ENCODE data around the gene GPR171. TPM values are rescaled to one million over a fixed set of nuclear protein-coding genes. Genes with fewer than 3 reads are reported as not detected.

Gene GPR171
- total RNA-seq, 2 experiments from 2014 or later, result 70.7 to 74.0 TPM

DNA sequence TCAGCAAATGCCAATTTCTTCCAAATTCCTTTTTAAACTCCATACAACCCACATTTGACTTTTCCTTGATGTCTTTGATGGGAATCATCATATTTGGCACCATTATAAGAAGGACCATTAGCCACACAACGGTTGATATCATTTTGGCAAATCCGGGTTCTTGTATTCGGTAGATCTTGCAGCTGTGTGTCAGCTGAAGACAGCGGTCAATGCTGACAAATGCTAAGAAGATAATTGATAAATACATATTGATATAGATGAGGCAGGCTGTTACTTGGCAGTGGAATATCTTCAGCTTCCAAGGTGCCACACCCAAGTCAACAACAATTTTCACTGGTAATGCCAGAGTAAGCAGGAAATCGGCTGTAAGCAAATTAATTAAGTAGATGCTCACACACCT is 4.2 kb downstream of the GPR171 start:
- Mint-ChIP-seq H3K36me3 (peaks cover 62% of the 10 kb centered on the region), H3K27me3 (no peaks in the 10 kb centered on the region), H3K4me3 (peak overlapping the region; percentile 86), H3K27ac (peak overlapping the region; percentile 99), H3K9me3 (peaks cover 4% of the 10 kb centered on the region), H3K4me1 (ENCODE audit: low read depth) (peaks cover 45% of the 10 kb centered on the region)
- ChIA-PET CTCF (interaction anchor here (1.4 kb wide), 1 partner anchor 30 kb away, joined by 3 read pairs; no protein-coding TSS in a partner anchor), POLR2A (interaction anchor here (2.5 kb wide), 1 partner anchor 9 kb away, joined by 9 read pairs; no protein-coding TSS in a partner anchor)
- intact Hi-C loops (cut with micrococcal nuclease), result loop anchor here (1.0 kb wide), 3 partner anchors 8 to 28 kb away; no protein-coding TSS in a partner anchor
- DNase-seq, result no peak

DNA sequence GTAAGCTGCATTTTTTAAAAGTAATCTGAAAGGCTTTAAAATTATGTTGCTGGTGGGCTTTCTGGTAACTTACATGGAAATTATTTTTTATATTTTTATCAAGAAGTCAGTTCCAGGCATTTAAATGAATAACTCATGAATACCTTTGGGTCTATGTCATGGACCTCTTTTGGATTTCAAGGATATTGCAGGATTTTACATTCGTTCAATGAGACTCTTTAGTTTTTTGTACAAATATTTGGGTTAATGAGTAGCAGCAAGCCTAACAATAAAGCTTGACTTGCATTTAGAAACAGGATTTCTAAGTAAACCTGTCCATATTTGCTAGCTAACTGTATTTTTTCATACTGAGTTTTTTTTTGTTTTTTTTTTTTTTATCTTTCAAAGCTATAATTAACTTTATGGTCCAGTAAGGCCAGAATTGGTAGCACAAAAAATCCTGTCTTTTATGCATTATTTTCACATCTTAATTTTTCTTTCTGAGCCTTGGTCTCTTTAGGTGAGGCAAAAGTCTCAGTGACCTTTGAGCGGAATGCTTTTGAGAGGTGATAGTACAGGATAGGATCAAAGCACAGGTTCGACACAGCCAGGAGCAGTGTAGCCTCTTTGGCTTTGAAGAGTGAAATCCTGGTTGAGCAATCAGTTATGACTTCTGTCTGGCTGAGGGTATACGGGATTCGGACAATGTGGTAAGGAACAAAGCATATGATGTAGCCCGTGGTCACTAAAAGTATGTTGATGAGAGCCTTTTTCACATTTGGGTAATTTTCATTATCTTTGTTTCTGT is 4.8 kb downstream of the GPR171 start:
- intact Hi-C loops (cut with micrococcal nuclease), result no loop called here
- CTCF ChIA-PET, result interaction anchor here (0.8 to 3.1 kb wide), 4 partner anchors 13 to 42 kb away, joined by 3 to 24 read pairs (median 3); no protein-coding TSS in a partner anchor
- Mint-ChIP-seq H3K27ac (peak overlapping the region; percentile 99), H3K4me3 (no peak overlapping the region), H3K36me3 (peaks cover 66% of the 10 kb centered on the region), H3K27me3 (no peaks in the 10 kb centered on the region), H3K4me1 (ENCODE audit: low read depth) (peaks cover 48% of the 10 kb centered on the region), H3K9me3 (peaks cover 4% of the 10 kb centered on the region)
- no peak for DNase-seq
- POLR2A ChIA-PET, result interaction anchor here (0.9 to 2.5 kb wide), 3 partner anchors 9 to 460 kb away, joined by 3 to 9 read pairs (median 7); no protein-coding TSS in a partner anchor

DNA sequence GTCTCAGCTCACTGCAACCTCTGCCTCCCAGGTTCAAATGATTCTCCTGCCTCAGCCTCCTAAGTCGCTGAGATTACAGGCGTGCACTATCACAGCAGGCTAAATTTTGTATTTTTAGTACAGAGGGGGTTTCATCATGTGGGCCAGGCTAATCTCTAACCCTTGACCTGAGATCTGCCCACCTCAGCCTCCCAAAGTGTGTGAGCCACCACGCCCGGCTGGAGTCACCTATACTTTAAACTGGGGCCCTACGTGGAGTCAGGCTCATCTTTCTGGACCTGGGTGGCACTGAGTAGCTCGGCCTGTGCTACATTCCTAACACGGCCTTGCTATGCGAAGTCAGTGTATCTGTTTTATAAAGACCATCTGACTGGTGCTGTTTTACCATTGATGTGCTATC is 5.8 kb downstream of the GPR171 start:
- no peak for DNase-seq
- Mint-ChIP-seq H3K9me3 (peaks cover 10% of the 10 kb centered on the region), H3K4me1 (ENCODE audit: low read depth) (peaks cover 53% of the 10 kb centered on the region), H3K4me3 (no peak overlapping the region), H3K36me3 (peaks cover 65% of the 10 kb centered on the region), H3K27ac (peak overlapping the region; percentile 69), H3K27me3 (no peaks in the 10 kb centered on the region)
- POLR2A ChIA-PET, result interaction anchor here (1.2 to 2.5 kb wide), 4 partner anchors 9 to 434 kb away, joined by 4 to 20 read pairs (median 8); partner anchors contain the start of gene SIAH2
- intact Hi-C loops (cut with micrococcal nuclease), result no loop called here
- CTCF ChIA-PET, result interaction anchor here (0.9 to 3.1 kb wide), 2 partner anchors 10 to 27 kb away, joined by 3 to 24 read pairs; no protein-coding TSS in a partner anchor

DNA sequence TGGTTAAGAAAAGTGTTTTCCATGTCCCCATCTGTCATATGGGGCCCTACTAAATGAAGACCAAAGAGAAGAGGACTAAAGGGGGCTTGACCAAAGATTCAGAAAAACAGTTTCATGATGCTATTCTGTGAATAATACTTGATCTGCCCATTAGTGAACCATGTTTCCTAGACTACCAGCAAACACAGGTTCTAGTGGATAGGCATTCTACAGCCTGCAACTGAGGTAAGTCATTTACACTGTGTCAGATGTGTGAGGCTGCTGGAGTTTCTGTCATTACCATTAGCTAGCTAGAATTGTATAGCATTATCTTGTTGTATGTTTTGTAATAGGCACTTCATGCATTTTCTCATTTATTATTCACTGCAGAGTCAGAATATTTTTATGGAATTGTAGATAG is 6.6 kb downstream of the GPR171 start:
- Mint-ChIP-seq H3K4me3 (no peak overlapping the region), H3K9me3 (peaks cover 11% of the 10 kb centered on the region), H3K4me1 (ENCODE audit: low read depth) (peaks cover 57% of the 10 kb centered on the region), H3K36me3 (peaks cover 60% of the 10 kb centered on the region), H3K27me3 (no peaks in the 10 kb centered on the region), H3K27ac (peak overlapping the region; percentile 58)
- intact Hi-C loops (cut with micrococcal nuclease), result no loop called here
- POLR2A ChIA-PET, result interaction anchor here (1.2 to 2.0 kb wide), 3 partner anchors 10 to 433 kb away, joined by 3 to 20 read pairs (median 4); partner anchors contain the start of gene SIAH2
- CTCF ChIA-PET, result interaction anchor here (0.9 to 3.1 kb wide), 3 partner anchors 11 to 86 kb away, joined by 3 to 24 read pairs (median 3); no protein-coding TSS in a partner anchor
- no peak for DNase-seq

DNA sequence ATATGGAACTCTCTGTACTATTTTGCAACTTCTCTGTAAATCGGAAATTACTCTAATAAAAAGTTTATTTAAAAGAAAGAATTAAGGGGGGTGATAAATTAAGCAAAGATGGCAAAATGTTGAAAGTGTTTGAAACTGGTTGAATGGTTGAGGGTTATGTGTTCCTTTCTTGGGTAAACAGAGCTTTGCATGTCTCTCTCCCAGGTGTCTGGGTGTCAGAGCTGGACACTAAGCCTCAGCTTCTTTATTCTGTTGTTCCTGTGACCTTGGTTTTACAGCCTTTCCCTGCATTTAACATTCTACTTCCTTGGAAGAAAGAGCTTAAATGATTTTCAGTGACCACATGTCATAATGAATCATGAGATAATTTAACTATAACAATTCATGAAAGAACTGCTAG is 7.2 kb downstream of the GPR171 start:
- POLR2A ChIA-PET, result interaction anchor here (1.4 to 2.0 kb wide), 2 partner anchors 10 to 25 kb away, joined by 3 to 20 read pairs; no protein-coding TSS in a partner anchor
- H3K4me1 Mint-ChIP-seq (ENCODE audit: low read depth), result peaks cover 60% of the 10 kb centered on the region

DNA sequence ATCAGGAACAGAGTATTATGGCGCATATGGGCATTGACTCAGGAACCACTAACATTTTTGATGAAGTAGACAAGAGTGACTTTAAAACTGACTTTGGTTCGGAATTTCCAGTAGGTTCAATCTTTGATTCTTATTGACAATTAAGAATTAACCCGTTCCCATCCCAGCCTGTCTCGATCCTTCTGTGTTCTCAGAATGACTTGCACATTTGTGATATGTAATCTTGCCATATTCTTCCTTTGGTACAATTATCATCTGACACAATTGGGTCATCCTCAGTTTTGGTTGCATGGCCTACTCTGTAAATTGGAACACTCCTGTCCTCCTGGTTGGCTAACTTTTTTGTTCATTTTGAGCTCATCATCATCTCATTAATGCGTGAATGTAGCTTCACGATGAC is 10.5 kb downstream of the GPR171 start:
- intact Hi-C loops (cut with micrococcal nuclease), result loop anchor here (5.0 kb wide), 1 partner anchor 35 kb away; no protein-coding TSS in a partner anchor
- ChIA-PET POLR2A (interaction anchor here (0.7 to 2.0 kb wide), 4 partner anchors 8 to 17 kb away, joined by 3 to 10 read pairs (median 5); partner anchors contain the start of gene GPR171), CTCF (interaction anchor here (1.4 to 1.9 kb wide), 5 partner anchors 13 to 90 kb away, joined by 3 to 11 read pairs (median 5); no protein-coding TSS in a partner anchor)
- peaks cover 14% of the 10 kb centered on the region for H3K9me3 Mint-ChIP-seq
- no peak for DNase-seq
- peak overlapping the region; percentile 10 for H3K27ac Mint-ChIP-seq
- peaks cover 62% of the 10 kb centered on the region for H3K4me1 Mint-ChIP-seq (ENCODE audit: low read depth)
- no peaks in the 10 kb centered on the region for H3K27me3 Mint-ChIP-seq
- no peak overlapping the region for H3K4me3 Mint-ChIP-seq
- H3K36me3 Mint-ChIP-seq, result peaks cover 36% of the 10 kb centered on the region

More for the DNA sequence above, 7.2 kb downstream of the GPR171 start:
- CTCF ChIA-PET, result interaction anchor here (0.7 to 3.1 kb wide), 3 partner anchors 26 to 87 kb away, joined by 3 to 24 read pairs (median 3); no protein-coding TSS in a partner anchor
- intact Hi-C loops (cut with micrococcal nuclease), result no loop called here
- Mint-ChIP-seq H3K27ac (peak overlapping the region; percentile 44), H3K4me3 (no peak overlapping the region), H3K27me3 (no peaks in the 10 kb centered on the region), H3K36me3 (peaks cover 59% of the 10 kb centered on the region), H3K9me3 (peaks cover 11% of the 10 kb centered on the region)
- DNase-seq, result no peak

DNA sequence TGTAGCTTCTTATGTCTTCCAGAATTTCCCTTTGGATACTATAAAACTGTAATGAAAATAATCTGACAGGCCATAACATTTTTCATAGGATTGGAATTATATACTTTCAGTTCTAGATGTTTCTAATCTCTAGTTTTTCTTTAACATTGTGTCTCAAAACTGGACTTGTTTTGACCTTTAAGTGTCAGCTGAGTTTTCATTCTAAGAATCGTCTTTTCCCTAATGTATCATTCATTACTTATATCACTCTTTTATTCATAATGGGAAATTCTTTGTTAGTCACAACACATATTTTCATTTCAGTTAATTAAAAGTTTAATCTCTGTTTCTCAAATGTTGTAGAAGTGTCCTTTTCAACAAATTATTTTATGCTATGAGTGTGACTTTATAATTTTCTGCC is 11.9 kb downstream of the GPR171 start:
- POLR2A ChIA-PET, result interaction anchor here (1.0 to 2.0 kb wide), 4 partner anchors 9 to 19 kb away, joined by 3 to 10 read pairs (median 4); partner anchors contain the start of gene GPR171
- intact Hi-C loops (cut with micrococcal nuclease), result loop anchor here (1.0 to 5.0 kb wide), 4 partner anchors 8 to 36 kb away; partner anchors contain the start of gene GPR171
- peak overlapping the region; percentile 47 for H3K4me3 Mint-ChIP-seq

DNA sequence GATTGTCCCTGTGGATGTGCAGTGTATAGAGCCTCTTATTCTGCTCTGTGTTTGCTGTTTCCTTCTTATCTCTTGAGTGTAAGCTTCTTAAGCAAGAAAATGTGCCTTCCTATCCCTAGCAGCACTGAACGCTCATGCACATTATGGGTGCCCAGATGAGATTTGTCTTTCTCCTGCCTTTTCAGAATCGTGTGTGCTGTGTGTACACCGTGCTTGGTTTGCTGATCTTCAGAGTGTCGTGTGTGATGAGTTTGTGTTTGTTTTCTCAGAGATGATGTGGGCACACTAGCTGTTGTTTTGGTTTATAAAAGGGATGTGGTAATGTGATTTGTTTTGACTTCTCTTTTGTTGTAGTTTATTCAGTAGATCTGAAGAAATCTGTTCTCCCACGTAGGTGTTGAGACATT is 19.7 kb downstream of the GPR171 start:
- ChIA-PET CTCF (interaction anchor here (0.8 to 2.4 kb wide), 4 partner anchors 15 to 85 kb away, joined by 3 to 9 read pairs (median 3); no protein-coding TSS in a partner anchor), POLR2A (interaction anchor here (0.5 to 1.0 kb wide), 2 partner anchors 23 to 101 kb away, joined by 3 read pairs; no protein-coding TSS in a partner anchor)
- Mint-ChIP-seq H3K9me3 (no peaks in the 10 kb centered on the region), H3K4me1 (ENCODE audit: low read depth) (peaks cover 43% of the 10 kb centered on the region), H3K36me3 (no peaks in the 10 kb centered on the region), H3K27ac (peak overlapping the region; percentile 73), H3K27me3 (no peaks in the 10 kb centered on the region), H3K4me3 (peak overlapping the region; percentile 64)
- DNase-seq, result no peak
- intact Hi-C loops (cut with micrococcal nuclease), result loop anchor here (1.0 kb wide), 1 partner anchor 12 kb away; no protein-coding TSS in a partner anchor

More for the DNA sequence above, 11.9 kb downstream of the GPR171 start:
- no peak for DNase-seq
- H3K9me3 Mint-ChIP-seq, result peaks cover 14% of the 10 kb centered on the region
- H3K27ac Mint-ChIP-seq, result peak overlapping the region; percentile 84
- H3K27me3 Mint-ChIP-seq, result no peaks in the 10 kb centered on the region
- CTCF ChIA-PET, result interaction anchor here (1.6 to 1.9 kb wide), 3 partner anchors 14 to 23 kb away, joined by 4 to 11 read pairs (median 5); no protein-coding TSS in a partner anchor
- H3K4me1 Mint-ChIP-seq (ENCODE audit: low read depth), result peaks cover 63% of the 10 kb centered on the region
- peaks cover 28% of the 10 kb centered on the region for H3K36me3 Mint-ChIP-seq

DNA sequence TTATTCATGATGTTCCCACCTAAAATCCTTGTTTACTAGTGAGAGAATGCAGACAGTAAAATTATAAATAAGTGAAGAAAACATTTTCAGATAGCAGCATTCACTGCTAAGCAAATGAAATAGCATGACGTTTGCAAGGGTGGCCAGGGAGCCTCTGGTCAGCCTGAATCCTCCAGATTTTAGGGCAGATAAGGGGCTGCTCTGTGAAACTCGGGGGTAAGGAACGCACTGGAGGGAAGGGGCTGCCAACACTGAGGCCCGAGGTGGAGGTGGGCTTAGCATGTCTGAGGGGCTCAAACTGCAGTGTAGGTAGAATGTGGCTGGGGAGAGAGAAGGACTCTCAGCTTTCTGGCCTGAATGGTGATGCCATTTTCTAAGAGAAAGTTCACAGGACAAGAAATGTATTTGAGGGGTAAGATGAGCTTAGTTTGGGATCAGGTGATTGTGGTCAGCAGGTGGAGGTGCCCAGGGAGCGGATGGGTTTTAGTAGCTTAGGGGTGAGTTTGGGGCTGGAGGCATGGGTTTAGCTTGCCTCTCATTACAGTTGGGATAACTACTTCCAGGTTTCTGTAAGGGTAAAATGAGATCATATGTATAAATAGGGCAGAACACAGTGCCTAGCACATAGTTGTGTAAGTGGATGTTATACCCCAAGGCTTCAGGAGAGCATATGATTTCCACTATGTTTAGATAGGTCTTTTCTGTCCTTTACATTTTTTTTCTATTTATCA is 20.5 kb downstream of the GPR171 start:
- H3K4me3 Mint-ChIP-seq, result no peak overlapping the region
- no peaks in the 10 kb centered on the region for H3K9me3 Mint-ChIP-seq
- peaks cover 39% of the 10 kb centered on the region for H3K4me1 Mint-ChIP-seq (ENCODE audit: low read depth)
- CTCF ChIA-PET, result interaction anchor here (0.8 to 2.4 kb wide), 5 partner anchors 14 to 100 kb away, joined by 3 to 9 read pairs (median 3); no protein-coding TSS in a partner anchor
- no peaks in the 10 kb centered on the region for H3K36me3 Mint-ChIP-seq
- H3K27ac Mint-ChIP-seq, result peak overlapping the region; percentile 16
- no peak for DNase-seq
- intact Hi-C loops (cut with micrococcal nuclease), result loop anchor here (1.0 kb wide), 1 partner anchor 11 kb away; no protein-coding TSS in a partner anchor
- POLR2A ChIA-PET, result no interaction called here
- no peaks in the 10 kb centered on the region for H3K27me3 Mint-ChIP-seq

DNA sequence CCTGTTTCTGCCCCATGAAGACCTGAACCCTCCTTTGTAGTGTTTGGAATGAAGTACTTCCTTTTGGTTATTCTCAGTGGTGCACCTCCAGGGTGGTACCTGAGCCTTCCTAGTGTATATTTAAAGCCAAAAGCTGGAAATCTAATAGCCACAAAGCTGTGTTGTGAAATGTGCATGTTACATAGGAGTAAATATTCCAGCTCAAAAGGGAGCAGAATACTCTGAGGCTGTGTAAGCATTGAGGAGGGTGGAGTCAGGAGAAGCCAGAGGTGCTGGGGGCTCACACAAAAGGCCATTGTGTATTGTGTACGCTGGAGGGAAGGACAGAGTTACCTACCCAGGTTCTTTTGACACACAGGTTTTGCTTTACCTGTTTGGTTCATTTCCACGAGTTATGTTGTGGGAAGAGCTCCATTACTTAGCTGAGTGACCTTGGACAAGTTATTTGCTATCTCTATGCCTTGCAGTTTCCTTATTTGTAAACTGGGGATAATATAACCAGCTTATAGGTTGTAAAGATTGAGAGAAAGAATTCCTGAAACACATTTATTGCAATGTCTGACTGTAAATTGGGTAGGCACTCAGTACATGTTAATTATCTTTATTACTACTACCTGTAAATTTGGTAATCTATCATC is 24.7 kb downstream of the GPR171 start:
- H3K36me3 Mint-ChIP-seq, result no peaks in the 10 kb centered on the region
- H3K27me3 Mint-ChIP-seq, result no peaks in the 10 kb centered on the region
- H3K27ac Mint-ChIP-seq, result no peak overlapping the region
- H3K9me3 Mint-ChIP-seq, result no peaks in the 10 kb centered on the region
- ChIA-PET CTCF (interaction anchor here (0.9 to 2.7 kb wide), 2 partner anchors 10 to 108 kb away, joined by 3 to 11 read pairs; no protein-coding TSS in a partner anchor), POLR2A (no interaction called here)
- H3K4me1 Mint-ChIP-seq (ENCODE audit: low read depth), result peaks cover 19% of the 10 kb centered on the region
- intact Hi-C loops (cut with micrococcal nuclease), result no loop called here
- DNase-seq, result no peak
- H3K4me3 Mint-ChIP-seq, result no peak overlapping the region

All from activated CD4-positive, alpha-beta memory T cell treated with anti-CD3 and anti-CD28 coated beads for 36 hours (primary cell).